Karpas-422 (cell line): ENCODE measurements around the gene SLC22A12. TPM values are rescaled to one million over a fixed set of nuclear protein-coding genes. Genes with fewer than 3 reads are reported as not detected.

Source experiments
- DNase-seq: peaks from one replicate; pipeline ENCODE4 v3.0.0-alpha.2; 2015
- H2AFZ ChIP-seq: fragments of 200-600 bp; sonication (generic); 2 replicates; pipeline ENCODE4 v1.6.1; 2014; ENCODE audit warnings: antibody characterized with exemption, low read length, mixed read lengths
- H3K27ac ChIP-seq: fragments of 200-600 bp; sonication (generic); 2 replicates; pipeline ENCODE4 v1.5.1; 2014; ENCODE audit warnings: mild to moderate bottlenecking, low read length, moderate library complexity
- H3K27me3 ChIP-seq: fragments of 200-600 bp; sonication (generic); 2 replicates; pipeline ENCODE4 v1.6.1; 2014; ENCODE audit warnings: low read length, mixed read lengths
- H3K36me3 ChIP-seq: fragments of 200-600 bp; sonication (generic); 2 replicates; pipeline ENCODE4 v1.6.1; 2014; ENCODE audit warnings: low read length, mixed read lengths; ENCODE audit not compliant: insufficient read depth
- H3K4me1 ChIP-seq: fragments of 200-600 bp; sonication (generic); 2 replicates; pipeline ENCODE4 v1.6.1; 2014; ENCODE audit warnings: mild to moderate bottlenecking, low read length, mixed read lengths
- H3K4me2 ChIP-seq: fragments of 200-600 bp; sonication (generic); 2 replicates; pipeline ENCODE4 v1.6.1; 2014; ENCODE audit warnings: low read length, low read depth, mild to moderate bottlenecking; ENCODE audit not compliant: poor library complexity, severe bottlenecking
- H3K4me3 ChIP-seq: fragments of 200-600 bp; sonication (generic); 2 replicates; pipeline ENCODE4 v1.5.1; 2014; ENCODE audit warnings: mild to moderate bottlenecking, antibody characterized with exemption, low read length, mixed read lengths
- H3K79me2 ChIP-seq: fragments of 200-600 bp; sonication (generic); 2 replicates; pipeline ENCODE4 v1.6.1; 2014; ENCODE audit warnings: mild to moderate bottlenecking, low read length, mixed read lengths
- H3K9ac ChIP-seq: fragments of 200-600 bp; sonication (generic); 2 replicates; pipeline ENCODE4 v1.6.0; 2014; ENCODE audit warnings: low read length
- H3K9me2 ChIP-seq: fragments of 200-600 bp; sonication (generic), shearing (Covaris generic); replicated peaks from 2 replicates; pipeline ENCODE4 v1.6.0; 2014; ENCODE audit warnings: mild to moderate bottlenecking, low read length, moderate library complexity; ENCODE audit not compliant: insufficient read depth
- H3K9me3 ChIP-seq: fragments of 300-700, 200-600 bp; sonication (generic); 2 replicates; pipeline ENCODE4 v1.6.1; 2014; ENCODE audit warnings: low read length, mixed read lengths
- H4K20me1 ChIP-seq: fragments of 200-600 bp; sonication (generic); 2 replicates; pipeline ENCODE4 v1.6.1; 2014; ENCODE audit warnings: mild to moderate bottlenecking, antibody characterized with exemption, low read length, low read depth; ENCODE audit not compliant: insufficient read depth
- total RNA-seq: library from RNA; depleted of rRNA; stranded (reverse); fragments of >200 nt; shearing (Covaris generic); gene quantifications from 2 replicates; pipeline ENCODE4 v1.2.3, GENCODE V29; 2014; ENCODE audit warnings: low replicate concordance

SLC22A12 gene
- total RNA-seq, 1 experiment from 2014 or later, result not detected

DNA sequence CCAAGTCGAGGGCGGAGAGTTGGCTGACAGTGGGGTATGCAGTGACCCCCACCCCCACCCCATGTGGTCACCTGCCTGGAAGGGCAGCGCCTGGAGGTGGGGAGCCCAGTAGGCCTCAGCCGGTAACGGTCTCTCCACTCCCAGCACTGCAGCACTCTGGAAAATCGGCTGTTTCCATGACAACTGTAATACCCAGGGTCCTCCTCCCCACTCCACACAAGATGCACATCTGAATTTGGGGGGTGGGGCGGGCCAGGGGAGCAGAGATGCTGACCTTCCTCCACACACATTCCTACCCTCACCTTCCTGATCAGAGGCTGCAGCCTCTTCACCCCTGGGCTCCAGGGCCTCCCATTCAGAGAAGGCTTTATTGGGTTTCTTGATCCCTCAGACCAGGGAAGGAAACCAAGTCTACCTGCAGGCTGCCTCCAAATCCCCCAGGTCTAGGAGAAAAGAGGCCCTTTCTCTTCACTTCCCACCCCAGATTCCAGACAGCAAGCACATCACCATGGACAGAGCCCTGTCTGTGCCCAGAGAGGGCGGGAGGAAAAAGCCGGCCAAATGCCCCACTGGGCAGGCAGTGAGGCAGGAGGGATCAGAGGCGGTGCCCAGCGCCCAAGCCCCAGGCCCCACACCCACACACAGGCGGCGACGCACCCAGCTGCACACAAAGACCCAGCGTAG lies 46.5 kb downstream of the SLC22A12 start:
- H3K4me1 ChIP-seq, result no peaks in the 10 kb centered on the region
- no peak overlapping the region for H3K27ac ChIP-seq
- H2AFZ ChIP-seq, result no peak overlapping the region
- no peak overlapping the region for H3K4me2 ChIP-seq
- DNase-seq, result no peak
- no peaks in the 10 kb centered on the region for H3K27me3 ChIP-seq
- no peak overlapping the region for H3K9ac ChIP-seq
- no peaks in the 10 kb centered on the region for H4K20me1 ChIP-seq
- no peak overlapping the region for H3K4me3 ChIP-seq
- no peaks in the 10 kb centered on the region for H3K9me2 ChIP-seq
- H3K79me2 ChIP-seq, result no peaks in the 10 kb centered on the region
- no peaks in the 10 kb centered on the region for H3K36me3 ChIP-seq
- no peaks in the 10 kb centered on the region for H3K9me3 ChIP-seq

- H3K9ac ChIP-seq, result no peak overlapping the region
- no peak overlapping the region for H3K4me2 ChIP-seq
- no peak overlapping the region for H3K27ac ChIP-seq
- H3K36me3 ChIP-seq, result no peaks in the 10 kb centered on the region
- H3K9me2 ChIP-seq, result no peaks in the 10 kb centered on the region
- H3K4me3 ChIP-seq, result no peak overlapping the region
- H3K9me3 ChIP-seq, result no peaks in the 10 kb centered on the region
- no peak overlapping the region for H2AFZ ChIP-seq
- DNase-seq, result no peak
- H4K20me1 ChIP-seq, result no peaks in the 10 kb centered on the region
- H3K27me3 ChIP-seq, result no peaks in the 10 kb centered on the region
- no peaks in the 10 kb centered on the region for H3K79me2 ChIP-seq
- no peaks in the 10 kb centered on the region for H3K4me1 ChIP-seq
Observed at GRCh38 chr11:64638018-64638665, 47.1 kb downstream of the SLC22A12 start.

GRCh38 chr11:64638829-64639228 lies 47.8 kb downstream of the SLC22A12 start:
- Histone ChIP-seq H3K27ac (no peak overlapping the region), H3K9ac (no peak overlapping the region), H2AFZ (no peak overlapping the region), H3K4me3 (no peak overlapping the region), H3K9me2 (no peaks in the 10 kb centered on the region), H3K79me2 (no peaks in the 10 kb centered on the region), H3K4me1 (no peaks in the 10 kb centered on the region), H3K9me3 (no peaks in the 10 kb centered on the region), H3K36me3 (no peaks in the 10 kb centered on the region), H3K4me2 (no peak overlapping the region), H4K20me1 (no peaks in the 10 kb centered on the region), H3K27me3 (no peaks in the 10 kb centered on the region)
- no peak for DNase-seq

- no peaks in the 10 kb centered on the region for H3K27me3 ChIP-seq
- H3K79me2 ChIP-seq, result no peaks in the 10 kb centered on the region
- no peak overlapping the region for H3K4me2 ChIP-seq
Observed at GRCh38 chr11:64639885-64640284, 48.9 kb downstream of the SLC22A12 start.

GRCh38 chr11:64641596-64642417 lies 50.8 kb downstream of the SLC22A12 start:
- Histone ChIP-seq H3K27ac (no peak overlapping the region), H3K9ac (no peak overlapping the region), H3K4me2 (no peak overlapping the region), H3K79me2 (no peaks in the 10 kb centered on the region), H3K36me3 (no peaks in the 10 kb centered on the region), H2AFZ (no peak overlapping the region), H3K9me3 (no peaks in the 10 kb centered on the region), H3K9me2 (no peaks in the 10 kb centered on the region), H3K4me3 (no peak overlapping the region), H3K27me3 (no peaks in the 10 kb centered on the region), H3K4me1 (no peaks in the 10 kb centered on the region), H4K20me1 (no peaks in the 10 kb centered on the region)
- DNase-seq, result no peak

More at GRCh38 chr11:64639885-64640284, 48.9 kb downstream of the SLC22A12 start:
- H3K9me2 ChIP-seq, result no peaks in the 10 kb centered on the region
- H3K36me3 ChIP-seq, result no peaks in the 10 kb centered on the region
- no peak overlapping the region for H3K9ac ChIP-seq
- H3K27ac ChIP-seq, result no peak overlapping the region
- no peak overlapping the region for H3K4me3 ChIP-seq
- no peaks in the 10 kb centered on the region for H4K20me1 ChIP-seq
- no peaks in the 10 kb centered on the region for H3K4me1 ChIP-seq
- H3K9me3 ChIP-seq, result no peaks in the 10 kb centered on the region
- DNase-seq, result no peak
- H2AFZ ChIP-seq, result no peak overlapping the region

DNA sequence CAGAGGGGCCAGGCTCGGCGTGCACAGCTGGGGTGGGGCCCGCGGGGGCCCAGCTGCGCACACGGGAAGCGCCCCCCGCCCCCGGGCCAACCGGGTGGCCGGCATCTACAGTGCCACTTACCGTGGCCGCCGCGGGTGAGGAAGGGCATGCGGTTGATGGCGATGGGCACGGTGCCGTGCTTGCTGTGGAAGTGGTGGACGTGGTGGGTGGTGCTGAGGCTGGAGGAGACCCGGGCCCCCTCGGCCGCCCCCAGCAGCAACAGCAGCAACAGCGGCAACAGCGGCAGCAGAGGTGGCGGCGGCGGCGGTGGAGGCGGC lies 51.4 kb downstream of the SLC22A12 start:
- no peaks in the 10 kb centered on the region for H3K36me3 ChIP-seq

GRCh38 chr11:64642871-64643255 lies 51.8 kb downstream of the SLC22A12 start:
- Histone ChIP-seq H3K79me2 (no peaks in the 10 kb centered on the region), H3K27me3 (no peaks in the 10 kb centered on the region), H3K9me3 (no peaks in the 10 kb centered on the region), H4K20me1 (no peaks in the 10 kb centered on the region), H3K4me2 (no peak overlapping the region), H3K36me3 (no peaks in the 10 kb centered on the region), H3K9me2 (no peaks in the 10 kb centered on the region), H2AFZ (no peak overlapping the region), H3K4me1 (no peaks in the 10 kb centered on the region), H3K4me3 (no peak overlapping the region), H3K27ac (no peak overlapping the region), H3K9ac (no peak overlapping the region)
- DNase-seq, result no peak

More for the DNA sequence above, 51.4 kb downstream of the SLC22A12 start:
- Histone ChIP-seq H3K9ac (no peak overlapping the region), H4K20me1 (no peaks in the 10 kb centered on the region), H2AFZ (no peak overlapping the region), H3K4me1 (no peaks in the 10 kb centered on the region), H3K9me3 (no peaks in the 10 kb centered on the region), H3K9me2 (no peaks in the 10 kb centered on the region), H3K4me3 (no peak overlapping the region), H3K27me3 (no peaks in the 10 kb centered on the region), H3K79me2 (no peaks in the 10 kb centered on the region), H3K27ac (no peak overlapping the region), H3K4me2 (no peak overlapping the region)
- DNase-seq, result no peak

- Histone ChIP-seq H3K27me3 (no peaks in the 10 kb centered on the region), H3K9me3 (no peaks in the 10 kb centered on the region), H3K9me2 (no peaks in the 10 kb centered on the region), H3K9ac (no peak overlapping the region), H4K20me1 (no peaks in the 10 kb centered on the region), H2AFZ (no peak overlapping the region), H3K79me2 (no peaks in the 10 kb centered on the region), H3K36me3 (no peaks in the 10 kb centered on the region), H3K27ac (no peak overlapping the region), H3K4me1 (no peaks in the 10 kb centered on the region), H3K4me2 (no peak overlapping the region), H3K4me3 (no peak overlapping the region)
- DNase-seq, result no peak
Observed at GRCh38 chr11:64643256-64643881, 52.3 kb downstream of the SLC22A12 start.
